Measurements from ENCODE around the gene BICD1. TPM values are rescaled to one million over a fixed set of nuclear protein-coding genes. Genes with fewer than 3 reads are reported as not detected.
A peak's percentile ranks its signal among the peaks of the same experiment; 100 is the strongest.
"Not testable (repeated sequence)": the region's sequence is repeated elsewhere in the genome, so short reads cannot be mapped to it uniquely, and the experiment has no call there.

Gene BICD1
- total and polyA plus RNA-seq, 2 donors (not counting 1 experiment from before 2014, with no cell fraction given): 15.2 to 93.5 TPM

DNA sequence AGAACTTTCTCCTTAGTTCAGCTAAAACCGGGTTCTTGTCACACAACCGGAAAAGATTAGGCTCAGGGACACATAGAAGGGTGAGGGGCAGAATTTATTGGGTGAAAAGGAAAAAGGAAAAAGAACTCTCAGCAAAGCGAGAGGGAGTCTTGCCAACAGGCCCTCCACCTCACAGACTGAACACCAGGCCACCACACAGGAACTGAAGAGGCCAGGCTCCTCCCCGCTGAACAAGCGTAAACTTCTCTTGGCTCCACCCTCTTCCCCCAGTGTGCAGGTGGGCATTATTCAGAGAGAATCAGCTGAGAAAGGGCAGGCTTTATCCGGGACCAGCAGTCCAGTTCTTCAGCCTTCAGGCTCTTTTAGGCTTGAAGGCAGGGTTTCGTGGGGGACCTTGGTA is 167.1 kb downstream of the BICD1 start:
- ATAC-seq (ENCODE audit: low read depth) (peak; percentile 96), DNase-seq (peak; percentile 81)
- Histone ChIP-seq H3K79me2 (ENCODE audit: control insufficient read depth, insufficient read depth, low read length) (peaks cover 17% of the 10 kb centered on the region), H3K4me1 (ENCODE audit: control insufficient read depth in 2 of 2, insufficient read depth in 2 of 2, low read length in 2 of 2) (peaks cover 38 to 40% of the 10 kb centered on the region in 2 donors), H3K27ac (ENCODE audit: low read length in 2 of 2) (peak overlapping the region; percentile 88 to 95), H2AFZ (ENCODE audit: insufficient read depth, low read depth, low read length, poor library complexity, severe bottlenecking) (peak overlapping the region; percentile 51), H3K4me3 (ENCODE audit: control extremely low read depth in 1 of 5, extremely low read depth in 1 of 5, insufficient read depth in 1 of 5, low read depth in 2 of 5, low read length in 4 of 5) (peak overlapping the region in 2 of 5 experiments; percentile 23 to 28), H3K4me2 (replicated peaks; ENCODE audit: low read depth, low read length, poor library complexity, severe bottlenecking) (peak overlapping the region; percentile 63), H3K36me3 (replicated peaks in 1 of 2; ENCODE audit: control extremely low read depth in 1 of 2, control insufficient read depth in 1 of 2, extremely low read depth in 1 of 2, insufficient read depth in 2 of 2, low read length in 1 of 2) (no peaks in the 10 kb centered on the region), H3K27me3 (replicated peaks in 1 of 4; ENCODE audit: control extremely low read depth in 1 of 4, control insufficient read depth in 3 of 4, insufficient read depth in 4 of 4, low read length in 3 of 4) (no peaks in the 10 kb centered on the region), H3K9me3 (ENCODE audit: control extremely low read depth in 1 of 3, control insufficient read depth in 2 of 3, insufficient read depth in 1 of 3, low read length in 2 of 3) (no peaks in the 10 kb centered on the region), H3K9ac (ENCODE audit: low read length) (peak overlapping the region; percentile 45), H4K20me1 (ENCODE audit: control insufficient read depth, insufficient read depth, low read length, poor library complexity, severe bottlenecking) (no peaks in the 10 kb centered on the region)
- ChIA-PET CTCF (interaction anchor here (0.7 to 1.4 kb wide), 3 partner anchors 25 to 621 kb away, joined by 3 to 4 read pairs (median 4); no protein-coding TSS in a partner anchor), POLR2A (interaction anchor here (1.0 to 1.7 kb wide), 4 partner anchors 8 to 135 kb away, joined by 3 to 7 read pairs (median 5); no protein-coding TSS in a partner anchor)
- H3K4me1 Mint-ChIP-seq: peaks cover 36% of the 10 kb centered on the region
- no CpG with 5 or more reads among the region's 7 CpGs for WGBS (ENCODE audit: insufficient coverage)
- intact Hi-C loops (cut with micrococcal nuclease): loop anchor here (1.0 to 5.0 kb wide), 4 partner anchors 8 to 404 kb away; partner anchors contain the start of gene DNM1L
- peak overlapping the region; percentile 79 for H3K4me3 Mint-ChIP-seq
- peak overlapping the region; percentile 98 for H3K27ac Mint-ChIP-seq
- no peaks in the 10 kb centered on the region for H3K27me3 Mint-ChIP-seq
- no peaks in the 10 kb centered on the region for H3K9me3 Mint-ChIP-seq (ENCODE audit: insufficient read depth)
- no peak for TF ChIP-seq EZH2 (IDR thresholded peaks at IDR 0.05; ENCODE audit: borderline replicate concordance, insufficient read depth, low read depth, low read length, poor library complexity, severe bottlenecking)
- TF ChIP-seq, protein P1, sequence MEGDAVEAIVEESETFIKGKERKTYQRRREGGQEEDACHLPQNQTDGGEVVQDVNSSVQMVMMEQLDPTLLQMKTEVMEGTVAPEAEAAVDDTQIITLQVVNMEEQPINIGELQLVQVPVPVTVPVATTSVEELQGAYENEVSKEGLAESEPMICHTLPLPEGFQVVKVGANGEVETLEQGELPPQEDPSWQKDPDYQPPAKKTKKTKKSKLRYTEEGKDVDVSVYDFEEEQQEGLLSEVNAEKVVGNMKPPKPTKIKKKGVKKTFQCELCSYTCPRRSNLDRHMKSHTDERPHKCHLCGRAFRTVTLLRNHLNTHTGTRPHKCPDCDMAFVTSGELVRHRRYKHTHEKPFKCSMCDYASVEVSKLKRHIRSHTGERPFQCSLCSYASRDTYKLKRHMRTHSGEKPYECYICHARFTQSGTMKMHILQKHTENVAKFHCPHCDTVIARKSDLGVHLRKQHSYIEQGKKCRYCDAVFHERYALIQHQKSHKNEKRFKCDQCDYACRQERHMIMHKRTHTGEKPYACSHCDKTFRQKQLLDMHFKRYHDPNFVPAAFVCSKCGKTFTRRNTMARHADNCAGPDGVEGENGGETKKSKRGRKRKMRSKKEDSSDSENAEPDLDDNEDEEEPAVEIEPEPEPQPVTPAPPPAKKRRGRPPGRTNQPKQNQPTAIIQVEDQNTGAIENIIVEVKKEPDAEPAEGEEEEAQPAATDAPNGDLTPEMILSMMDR (IDR thresholded peaks at IDR 0.05): no peak

GRCh38 chr12:32274665-32275064 is 168.0 kb downstream of the BICD1 start:
- no peak overlapping the region for H3K4me2 ChIP-seq (replicated peaks; ENCODE audit: low read depth, low read length, poor library complexity, severe bottlenecking)
- peaks cover 16% of the 10 kb centered on the region for H3K79me2 ChIP-seq (ENCODE audit: control insufficient read depth, insufficient read depth, low read length)
- no peaks in the 10 kb centered on the region for H4K20me1 ChIP-seq (ENCODE audit: control insufficient read depth, insufficient read depth, low read length, poor library complexity, severe bottlenecking)
- peak overlapping the region in 1 of 2 donors; percentile 95 for H3K27ac ChIP-seq (ENCODE audit: low read length in 2 of 2)
- CTCF ChIA-PET: interaction anchor here (0.9 kb wide), 1 partner anchor 38 kb away, joined by 3 read pairs; no protein-coding TSS in a partner anchor
- no peaks in the 10 kb centered on the region for H3K27me3 Mint-ChIP-seq
- ATAC-seq (ENCODE audit: low read depth): no peak
- H3K4me1 ChIP-seq (ENCODE audit: control insufficient read depth in 2 of 2, insufficient read depth in 2 of 2, low read length in 2 of 2): peaks cover 38 to 40% of the 10 kb centered on the region in 2 donors
- TF ChIP-seq, protein P1 (IDR thresholded peaks at IDR 0.05): no peak
- no peak for TF ChIP-seq EZH2 (IDR thresholded peaks at IDR 0.05; ENCODE audit: borderline replicate concordance, insufficient read depth, low read depth, low read length, poor library complexity, severe bottlenecking)
- no CpG with 5 or more reads among the region's 2 CpGs for WGBS (ENCODE audit: insufficient coverage)
- no peak overlapping the region for H3K9ac ChIP-seq (ENCODE audit: low read length)
- H3K36me3 ChIP-seq (replicated peaks in 1 of 2; ENCODE audit: control extremely low read depth in 1 of 2, control insufficient read depth in 1 of 2, extremely low read depth in 1 of 2, insufficient read depth in 2 of 2, low read length in 1 of 2): no peaks in the 10 kb centered on the region
- intact Hi-C loops (cut with micrococcal nuclease): loop anchor here (1.0 to 5.0 kb wide), 3 partner anchors 12 to 403 kb away; partner anchors contain the start of gene DNM1L
- H3K27me3 ChIP-seq (replicated peaks in 1 of 4; ENCODE audit: control extremely low read depth in 1 of 4, control insufficient read depth in 3 of 4, insufficient read depth in 4 of 4, low read length in 3 of 4): no peaks in the 10 kb centered on the region
- peaks cover 36% of the 10 kb centered on the region for H3K4me1 Mint-ChIP-seq
- H3K4me3 Mint-ChIP-seq: no peak overlapping the region
- H3K27ac Mint-ChIP-seq: no peak overlapping the region
- no peak overlapping the region for H3K4me3 ChIP-seq (ENCODE audit: control extremely low read depth in 1 of 5, extremely low read depth in 1 of 5, insufficient read depth in 1 of 5, low read depth in 2 of 5, low read length in 4 of 5)
- H3K9me3 ChIP-seq (ENCODE audit: control extremely low read depth in 1 of 3, control insufficient read depth in 2 of 3, insufficient read depth in 1 of 3, low read length in 2 of 3): no peaks in the 10 kb centered on the region
- H2AFZ ChIP-seq (ENCODE audit: insufficient read depth, low read depth, low read length, poor library complexity, severe bottlenecking): no peak overlapping the region
- no peaks in the 10 kb centered on the region for H3K9me3 Mint-ChIP-seq (ENCODE audit: insufficient read depth)
- POLR2A ChIA-PET: interaction anchor here (1.7 kb wide), 1 partner anchor 136 kb away, joined by 4 read pairs; no protein-coding TSS in a partner anchor
- no peak for DNase-seq

- ChIA-PET CTCF (interaction anchor here (0.9 to 1.4 kb wide), 2 partner anchors 14 to 37 kb away, joined by 3 read pairs; no protein-coding TSS in a partner anchor), POLR2A (interaction anchor here (0.6 kb wide), 1 partner anchor 108 kb away, joined by 3 read pairs; no protein-coding TSS in a partner anchor)
- peaks cover 36% of the 10 kb centered on the region for H3K4me1 Mint-ChIP-seq
- H3K36me3 ChIP-seq (replicated peaks in 1 of 2; ENCODE audit: control extremely low read depth in 1 of 2, control insufficient read depth in 1 of 2, extremely low read depth in 1 of 2, insufficient read depth in 2 of 2, low read length in 1 of 2); H3K4me2 ChIP-seq (replicated peaks; ENCODE audit: low read depth, low read length, poor library complexity, severe bottlenecking); H3K9me3 Mint-ChIP-seq (ENCODE audit: insufficient read depth); H3K4me3 Mint-ChIP-seq; H3K27ac Mint-ChIP-seq; H3K27me3 ChIP-seq (replicated peaks in 1 of 4; ENCODE audit: control extremely low read depth in 1 of 4, control insufficient read depth in 3 of 4, insufficient read depth in 4 of 4, low read length in 3 of 4); H3K9me3 ChIP-seq (ENCODE audit: control extremely low read depth in 1 of 3, control insufficient read depth in 2 of 3, insufficient read depth in 1 of 3, low read length in 2 of 3); H3K4me3 ChIP-seq (ENCODE audit: control extremely low read depth in 1 of 5, extremely low read depth in 1 of 5, insufficient read depth in 1 of 5, low read depth in 2 of 5, low read length in 4 of 5); H2AFZ ChIP-seq (ENCODE audit: insufficient read depth, low read depth, low read length, poor library complexity, severe bottlenecking); intact Hi-C loops (cut with micrococcal nuclease); H3K9ac ChIP-seq (ENCODE audit: low read length); H4K20me1 ChIP-seq (ENCODE audit: control insufficient read depth, insufficient read depth, low read length, poor library complexity, severe bottlenecking); DNase-seq; ATAC-seq (ENCODE audit: low read depth); H3K27me3 Mint-ChIP-seq; H3K27ac ChIP-seq (ENCODE audit: low read length in 2 of 2): not testable (repeated sequence)
- 98% methylated on average over 17 of the region's 17 CpGs for WGBS (ENCODE audit: insufficient coverage)
- peaks cover 13% of the 10 kb centered on the region for H3K79me2 ChIP-seq (ENCODE audit: control insufficient read depth, insufficient read depth, low read length)
- H3K4me1 ChIP-seq (ENCODE audit: control insufficient read depth in 2 of 2, insufficient read depth in 2 of 2, low read length in 2 of 2): peaks cover 38% of the 10 kb centered on the region in 2 donors
Measured at GRCh38 chr12:32275520-32275919, 168.9 kb downstream of the BICD1 start.
